HG03095 (cell line): ENCODE results near the gene SLC7A5.
"Not testable (repeated sequence)": the region's sequence is repeated elsewhere in the genome, so short reads cannot be mapped to it uniquely, and the experiment has no call there.

Experiments
- ATAC-seq: cut with Tn5 transposase; IDR thresholded peaks from one replicate; pipeline ENCODE4 v1.9.1; 2021; ENCODE audit warnings: moderate library complexity; ENCODE audit not compliant: unreplicated experiment

Gene SLC7A5

GRCh38 chr16:87802670-87803069 lies 66.6 kb downstream of the SLC7A5 start:
- ATAC-seq: no peak

DNA sequence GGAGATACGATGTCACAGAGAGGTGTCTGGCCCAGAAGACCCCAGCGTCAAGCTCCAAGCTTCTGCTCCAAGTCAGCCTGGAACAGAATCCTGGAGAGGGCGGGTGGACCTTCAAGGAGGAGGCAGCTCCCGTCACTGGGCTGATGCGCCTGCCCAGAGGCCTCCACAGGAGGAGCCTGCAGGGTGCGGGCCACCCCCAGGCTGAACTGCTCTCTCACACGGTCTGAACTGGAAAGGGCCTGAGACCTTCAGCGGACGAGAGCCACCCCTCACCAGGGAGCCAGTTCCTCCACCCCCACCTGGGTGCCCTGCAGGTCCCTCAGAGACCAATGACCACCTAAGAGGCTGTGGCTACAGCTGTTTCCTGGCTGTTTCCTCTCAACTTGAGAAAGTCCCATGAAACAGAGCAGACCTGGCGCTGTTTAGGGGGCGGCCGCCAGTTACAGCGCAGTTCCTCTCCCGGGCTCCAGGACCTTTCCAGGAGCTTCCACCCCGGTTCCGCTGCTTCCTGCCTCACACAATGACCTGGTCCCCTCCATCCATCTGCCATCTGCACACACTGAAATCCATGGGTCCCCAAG lies 67.5 kb downstream of the SLC7A5 start:
- ATAC-seq: no peak

GRCh38 chr16:87800497-87800896 lies 68.8 kb downstream of the SLC7A5 start:
- ATAC-seq: no peak

- no peak for ATAC-seq
Measured at GRCh38 chr16:87795336-87795735, 74.0 kb downstream of the SLC7A5 start.

GRCh38 chr16:87794485-87795078 lies 74.7 kb downstream of the SLC7A5 start:
- ATAC-seq: no peak

GRCh38 chr16:87792205-87792565 lies 77.1 kb downstream of the SLC7A5 start:
- ATAC-seq: no peak

- no peak for ATAC-seq
Measured at GRCh38 chr16:87791295-87792204, 77.8 kb downstream of the SLC7A5 start.

- ATAC-seq: no peak
Measured at GRCh38 chr16:87790292-87791100, 78.8 kb downstream of the SLC7A5 start.

DNA sequence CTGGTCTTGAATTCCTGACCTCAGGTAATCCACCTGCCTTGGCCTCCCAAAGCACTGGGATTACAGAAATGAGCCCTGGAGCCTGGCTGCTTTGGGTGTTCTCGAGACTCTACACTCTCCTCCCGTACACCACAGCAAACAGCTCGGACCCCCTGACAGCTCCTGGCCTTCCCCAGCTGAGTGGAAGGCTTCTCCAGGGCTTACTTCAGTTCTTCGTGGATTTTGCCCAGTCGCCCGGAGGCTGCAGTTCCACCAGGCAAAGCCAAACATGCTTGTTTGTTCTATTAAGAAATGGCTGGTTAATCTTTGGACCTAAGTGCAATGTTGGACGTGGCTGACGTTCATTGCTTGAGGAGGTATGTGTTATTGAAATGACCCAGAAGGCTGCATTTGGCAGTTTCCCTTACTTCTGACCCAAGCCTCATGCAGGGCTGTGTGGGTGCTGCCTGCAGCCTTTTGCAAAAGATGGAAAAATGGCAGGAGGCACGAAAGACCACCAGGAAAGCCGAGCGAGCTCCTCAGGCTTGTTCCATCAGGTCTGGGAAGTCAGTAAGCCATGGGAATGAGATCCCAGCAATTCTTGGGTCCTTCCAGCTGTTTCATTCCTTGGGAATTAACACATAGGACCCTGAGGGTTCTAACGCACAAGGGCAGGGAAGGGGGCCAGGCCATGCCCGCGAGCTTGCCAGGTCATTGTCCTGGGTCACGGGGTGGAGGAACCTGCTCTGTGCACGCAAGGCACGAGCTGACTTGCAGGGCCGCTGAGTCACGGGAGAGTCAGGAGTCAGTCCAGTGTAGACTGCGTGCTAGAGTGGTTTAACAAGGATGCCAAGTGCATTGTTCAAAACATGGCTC lies 79.6 kb downstream of the SLC7A5 start:
- ATAC-seq: no peak

- not testable (repeated sequence) for ATAC-seq
Measured at GRCh38 chr16:87788730-87789436, 80.4 kb downstream of the SLC7A5 start.

DNA sequence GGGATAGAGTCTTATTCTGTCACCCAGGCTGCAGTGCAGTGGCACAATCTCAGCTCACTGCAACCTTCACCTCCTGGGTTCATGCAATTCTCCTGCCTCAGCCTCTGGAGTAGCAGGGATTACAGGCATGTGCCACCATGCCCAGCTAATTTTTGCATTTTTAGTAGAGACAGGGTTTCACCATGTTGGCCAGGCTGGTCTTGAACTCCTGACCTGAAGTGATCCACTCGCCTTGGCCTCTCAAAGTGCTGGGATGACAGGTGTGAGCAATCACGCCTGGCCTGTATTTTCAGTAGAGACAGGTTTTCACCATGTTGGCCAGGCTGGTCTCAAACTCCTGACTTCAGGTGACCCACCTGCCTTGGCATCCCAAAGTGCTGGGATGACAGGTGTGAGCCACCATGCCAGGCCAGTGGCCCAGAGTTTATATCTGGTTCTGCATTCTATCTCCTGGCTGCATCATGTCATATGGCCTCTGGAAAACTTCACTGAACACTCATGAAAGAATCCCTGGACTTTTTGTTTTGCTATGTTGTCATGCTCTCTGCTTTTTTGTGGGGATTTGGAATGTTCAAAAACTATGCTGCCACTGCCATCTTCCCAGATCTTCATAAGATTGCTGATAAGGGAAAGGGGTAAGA lies 81.7 kb downstream of the SLC7A5 start:
- not testable (repeated sequence) for ATAC-seq

DNA sequence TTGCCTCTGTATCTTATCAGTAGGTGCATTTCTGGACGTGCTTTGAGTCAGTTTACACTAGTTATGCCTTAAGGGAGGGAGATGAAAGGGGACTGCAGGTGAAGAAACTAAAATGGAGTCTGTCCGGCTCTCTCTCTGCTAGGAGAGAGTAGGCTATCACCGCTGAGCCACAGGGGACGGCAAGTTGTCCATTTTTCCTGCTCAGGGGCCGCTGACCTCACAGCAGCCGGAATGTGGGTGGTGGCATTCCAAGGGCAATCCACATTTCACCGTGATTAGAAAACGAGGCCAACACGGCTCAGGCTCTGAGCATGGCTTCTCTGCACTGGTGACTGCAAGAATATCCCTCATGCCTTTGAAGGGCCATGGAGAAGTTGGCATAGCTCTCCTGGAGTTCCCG lies 84.5 kb downstream of the SLC7A5 start:
- no peak for ATAC-seq

DNA sequence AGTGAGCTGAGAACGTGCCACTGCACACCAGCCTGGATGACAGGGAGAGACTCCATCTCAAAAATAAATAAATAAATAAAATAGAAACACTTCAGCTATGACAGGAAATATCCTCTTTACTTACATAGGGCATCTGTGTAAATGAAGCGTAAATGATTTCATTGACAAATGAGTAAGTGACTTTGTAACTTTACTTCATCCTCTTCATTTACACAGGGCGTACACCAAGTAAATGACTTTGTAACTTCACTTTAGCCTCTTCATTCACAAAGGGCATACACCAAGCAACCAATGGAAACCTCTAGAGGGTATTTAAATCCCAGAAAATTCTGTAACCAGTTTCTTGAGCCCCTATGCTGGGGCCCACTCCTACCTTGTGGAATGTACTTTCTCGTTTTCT lies 87.3 kb downstream of the SLC7A5 start:
- ATAC-seq: no peak

- ATAC-seq: no peak
Measured at GRCh38 chr16:87780385-87780989, 88.8 kb downstream of the SLC7A5 start.
